ENCODE results near the gene TPRA1.

GRCh38 chr3:127569160-127569559 is 21.4 kb downstream of the TPRA1 start:
- TF ChIP-seq POLR2A (IDR thresholded peaks at IDR 0.05; ENCODE audit: low read depth, low read length) (no peak), TAF1 (IDR thresholded peaks at IDR 0.05; ENCODE audit: borderline replicate concordance, low read depth, low read length) (no peak), POLR2AphosphoS5 (IDR thresholded peaks at IDR 0.05; ENCODE audit: low read depth, low read length) (no peak)

Data from GM12892 (cell line).